ENCODE results near the gene SCGB1D4.
"Not testable (repeated sequence)": the region's sequence is repeated elsewhere in the genome, so short reads cannot be mapped to it uniquely, and the experiment has no call there.

The SCGB1D4 gene

GRCh38 chr11:62298975-62299374, at the start of gene SCGB1D4:
SCGB1D4 (minus strand) TSS chr11:62299075; CDS start chr11:62299010, 65 bp downstream.
- DNase-seq (ENCODE audit: low read depth in 1 of 2, low spot score in 1 of 2): no peak
- no peak for TF ChIP-seq JUND (IDR thresholded peaks at IDR 0.05; ENCODE audit: low read depth)
- in situ Hi-C loops (cut with HindIII; ENCODE audit: low pct_unique_long_range_greater_than_20kb, low sequenced_read_pairs): no loop called here

- TF ChIP-seq JUND (IDR thresholded peaks at IDR 0.05; ENCODE audit: low read depth): no peak
- in situ Hi-C loops (cut with HindIII; ENCODE audit: low pct_unique_long_range_greater_than_20kb, low sequenced_read_pairs): no loop called here
- no peak for DNase-seq (ENCODE audit: low read depth in 1 of 2, low spot score in 1 of 2)
Observed at GRCh38 chr11:62345861-62346260, 47.0 kb upstream of the SCGB1D4 start.

GRCh38 chr11:62344210-62344609, 45.3 kb upstream of the SCGB1D4 start:
- DNase-seq (ENCODE audit: low read depth in 1 of 2, low spot score in 1 of 2): no peak

DNA sequence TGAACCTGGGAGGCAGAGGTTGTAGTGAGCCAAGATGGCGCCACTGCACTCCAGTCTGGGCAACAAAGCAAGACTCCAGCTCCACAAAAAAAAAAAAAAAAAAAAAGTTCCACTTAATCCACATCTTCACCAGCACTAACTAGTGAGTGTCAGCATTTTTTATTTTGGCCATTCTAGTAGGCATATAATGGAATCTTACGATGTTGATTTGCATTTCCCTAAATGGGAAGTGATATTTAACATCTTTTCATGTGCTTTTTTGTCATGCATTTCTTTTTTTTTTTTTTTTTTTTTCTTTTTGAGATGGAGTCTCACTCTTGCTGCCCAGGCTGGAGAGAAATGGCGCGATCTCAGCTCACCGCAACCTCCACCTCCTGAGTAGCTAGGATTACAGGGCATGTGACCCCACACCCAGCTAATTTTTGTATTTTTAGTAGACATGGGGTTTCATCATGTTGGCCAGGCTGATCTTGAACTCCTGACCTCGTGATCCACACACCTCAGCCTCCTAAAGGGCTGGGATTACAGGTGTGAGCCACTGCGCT, 44.8 kb upstream of the SCGB1D4 start:
- in situ Hi-C loops (cut with HindIII; ENCODE audit: low pct_unique_long_range_greater_than_20kb, low sequenced_read_pairs); DNase-seq (ENCODE audit: low read depth in 1 of 2, low spot score in 1 of 2): not testable (repeated sequence)

More at GRCh38 chr11:62344210-62344609, 45.3 kb upstream of the SCGB1D4 start:
- no peak for TF ChIP-seq JUND (IDR thresholded peaks at IDR 0.05; ENCODE audit: low read depth)
- in situ Hi-C loops (cut with HindIII; ENCODE audit: low pct_unique_long_range_greater_than_20kb, low sequenced_read_pairs): no loop called here

DNA sequence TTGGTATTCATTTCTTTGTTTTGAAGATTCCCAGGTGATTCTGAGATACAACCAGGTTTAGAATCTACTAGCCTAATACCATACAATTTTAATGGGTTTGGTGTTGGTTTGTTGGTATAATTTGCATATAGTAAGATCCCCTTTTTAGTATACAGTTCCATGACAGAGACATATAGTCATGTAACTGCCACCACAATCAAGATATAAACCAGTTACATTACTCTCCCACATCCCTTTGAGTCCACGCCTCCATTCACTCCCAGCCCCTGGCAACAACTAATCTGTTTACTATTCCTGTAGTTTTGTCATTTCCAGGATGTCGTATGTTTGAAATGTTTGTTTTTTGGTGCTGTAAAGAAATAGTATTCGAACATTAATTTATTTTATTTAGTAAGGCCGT, 42.7 kb upstream of the SCGB1D4 start:
- no peak for DNase-seq (ENCODE audit: low read depth in 1 of 2, low spot score in 1 of 2)
- in situ Hi-C loops (cut with HindIII; ENCODE audit: low pct_unique_long_range_greater_than_20kb, low sequenced_read_pairs): no loop called here
- no peak for TF ChIP-seq JUND (IDR thresholded peaks at IDR 0.05; ENCODE audit: low read depth)

DNA sequence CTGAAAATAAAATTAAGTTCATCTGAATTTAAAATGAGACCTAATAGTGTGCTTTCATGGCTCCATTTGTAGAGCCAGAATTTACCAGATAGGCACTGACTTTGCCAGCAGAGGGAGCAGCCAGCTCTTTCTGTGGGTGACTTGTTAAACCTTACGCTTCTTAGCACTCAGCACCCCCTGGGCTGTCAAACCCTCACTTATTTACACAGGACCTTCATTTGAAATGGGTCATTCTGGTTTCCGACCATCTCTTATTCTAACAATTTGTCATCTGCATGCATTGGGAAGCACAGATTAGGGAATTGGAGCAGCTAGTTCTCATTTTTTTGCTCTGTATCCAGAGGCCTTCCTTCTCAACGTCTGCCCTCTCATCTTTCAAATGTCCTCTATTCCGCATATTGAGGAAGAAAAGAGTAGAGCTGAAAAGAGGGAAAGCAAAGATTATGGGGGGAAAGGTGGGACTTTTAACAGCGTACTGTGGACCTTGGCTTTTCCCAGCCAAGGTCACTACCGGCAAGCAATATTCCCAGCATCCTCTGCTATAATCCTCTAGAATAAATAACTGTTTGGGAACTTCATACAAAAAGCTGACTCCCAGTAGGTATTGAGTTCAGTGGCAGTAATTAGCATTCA, 41.5 kb upstream of the SCGB1D4 start:
- DNase-seq (ENCODE audit: low read depth in 1 of 2, low spot score in 1 of 2): peak in 1 of 2 experiments; percentile 77
- in situ Hi-C loops (cut with HindIII; ENCODE audit: low pct_unique_long_range_greater_than_20kb, low sequenced_read_pairs): no loop called here
- TF ChIP-seq JUND (IDR thresholded peaks at IDR 0.05; ENCODE audit: low read depth): no peak

GRCh38 chr11:62338218-62338617, 39.3 kb upstream of the SCGB1D4 start:
- no peak for DNase-seq (ENCODE audit: low read depth in 1 of 2, low spot score in 1 of 2)
- TF ChIP-seq JUND (IDR thresholded peaks at IDR 0.05; ENCODE audit: low read depth): no peak
- in situ Hi-C loops (cut with HindIII; ENCODE audit: low pct_unique_long_range_greater_than_20kb, low sequenced_read_pairs): no loop called here

GRCh38 chr11:62337303-62338181, 38.7 kb upstream of the SCGB1D4 start, which contains the start of gene ASRGL1:
ASRGL1 (plus strand) TSS chr11:62337448; CDS start chr11:62337978, 530 bp downstream.
- in situ Hi-C loops (cut with HindIII; ENCODE audit: low pct_unique_long_range_greater_than_20kb, low sequenced_read_pairs): no loop called here
- TF ChIP-seq JUND (IDR thresholded peaks at IDR 0.05; ENCODE audit: low read depth): no peak
- peak; percentile 85 to 91 for DNase-seq (ENCODE audit: low read depth in 1 of 2, low spot score in 1 of 2)

GRCh38 chr11:62336949-62337302, 38.1 kb upstream of the SCGB1D4 start:
- in situ Hi-C loops (cut with HindIII; ENCODE audit: low pct_unique_long_range_greater_than_20kb, low sequenced_read_pairs); DNase-seq (ENCODE audit: low read depth in 1 of 2, low spot score in 1 of 2): not testable (repeated sequence)

DNA sequence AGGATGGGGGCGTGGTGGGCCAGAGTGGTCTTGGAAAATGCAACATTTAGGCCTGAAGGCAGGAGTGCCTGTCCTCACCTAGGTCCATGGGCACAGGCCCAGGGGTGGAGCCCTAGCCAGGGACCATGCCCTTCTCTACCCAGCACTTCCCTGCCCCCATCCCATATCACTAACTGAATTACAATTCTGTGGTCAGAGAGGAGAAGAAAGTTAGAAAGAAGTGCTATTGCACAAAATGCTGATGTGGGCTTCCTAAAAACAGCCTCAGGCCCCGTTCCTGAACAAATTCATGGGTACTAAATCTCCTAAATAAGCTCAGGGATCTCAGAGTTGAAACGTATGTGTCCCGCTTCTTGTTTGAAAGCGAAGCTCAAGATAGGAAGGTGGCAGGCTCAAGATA, 34.9 kb upstream of the SCGB1D4 start:
- no peak for DNase-seq (ENCODE audit: low read depth in 1 of 2, low spot score in 1 of 2)
- in situ Hi-C loops (cut with HindIII; ENCODE audit: low pct_unique_long_range_greater_than_20kb, low sequenced_read_pairs): no loop called here
- no peak for TF ChIP-seq JUND (IDR thresholded peaks at IDR 0.05; ENCODE audit: low read depth)

GRCh38 chr11:62331264-62331663, 32.4 kb upstream of the SCGB1D4 start:
- DNase-seq (ENCODE audit: low read depth in 1 of 2, low spot score in 1 of 2); in situ Hi-C loops (cut with HindIII; ENCODE audit: low pct_unique_long_range_greater_than_20kb, low sequenced_read_pairs): not testable (repeated sequence)

- in situ Hi-C loops (cut with HindIII; ENCODE audit: low pct_unique_long_range_greater_than_20kb, low sequenced_read_pairs); DNase-seq (ENCODE audit: low read depth in 1 of 2, low spot score in 1 of 2): not testable (repeated sequence)
Observed at GRCh38 chr11:62327541-62327940, 28.7 kb upstream of the SCGB1D4 start.

- in situ Hi-C loops (cut with HindIII; ENCODE audit: low pct_unique_long_range_greater_than_20kb, low sequenced_read_pairs); DNase-seq (ENCODE audit: low read depth in 1 of 2, low spot score in 1 of 2): not testable (repeated sequence)
Observed at GRCh38 chr11:62326719-62327118, 27.8 kb upstream of the SCGB1D4 start.

GRCh38 chr11:62325781-62326180, 26.9 kb upstream of the SCGB1D4 start:
- DNase-seq (ENCODE audit: low read depth in 1 of 2, low spot score in 1 of 2); in situ Hi-C loops (cut with HindIII; ENCODE audit: low pct_unique_long_range_greater_than_20kb, low sequenced_read_pairs): not testable (repeated sequence)

Measured in T47D (cell line).